Left ventricle myocardium superior (tissue), 1 donor: ENCODE results near the gene XPO4. TPM values are rescaled to one million over a fixed set of nuclear protein-coding genes. Genes with fewer than 3 reads are reported as not detected.
"Not testable (repeated sequence)": the region's sequence is repeated elsewhere in the genome, so short reads cannot be mapped to it uniquely, and the experiment has no call there.

Experiments
- ATAC-seq: fragments of 200-7000 bp; cut with Tn5 transposase; one replicate; pipeline ENCODE4 v1.9.1; 2020; ENCODE audit warnings: mild to moderate bottlenecking, moderate library complexity
- DNase-seq: peaks from one replicate; pipeline ENCODE4 v3.0.0-alpha.2; 2020
- intact Hi-C: fragments of 100-400 bp; cut with micrococcal nuclease; formaldehyde crosslinking; loops from one replicate; pipeline ENCODE4 v1.11.0; 2022
- total RNA-seq: library from RNA; stranded (reverse); fragmentation: NEBNext Ultra II Directional; extraction: Animal tissue kit (Norgen Biotek cat#: 25700); gene quantifications from one replicate; pipeline ENCODE4 v1.2.1, GENCODE V29; 2021
- donor health status: DM: no; HTN: yes; CAD: no; lungs with severe emphysema.

XPO4 gene
- total RNA-seq, 1 donor from 2014 or later = 32.9 TPM

- DNase-seq (no peak), ATAC-seq (no peak)
- intact Hi-C loops = no loop called here
These were observed 133.5 kb downstream of the XPO4 start for GRCh38 chr13:20769091-20769490.

- ATAC-seq = no peak
- DNase-seq = no peak
- intact Hi-C loops = no loop called here
These were observed 135.1 kb downstream of the XPO4 start for GRCh38 chr13:20767309-20767943.

GRCh38 chr13:20760872-20761271 is 141.7 kb downstream of the XPO4 start:
- ATAC-seq (no peak), DNase-seq (no peak)
- intact Hi-C loops = no loop called here

- intact Hi-C loops = no loop called here
- DNase-seq (no peak), ATAC-seq (no peak)
These were observed 148.5 kb downstream of the XPO4 start for GRCh38 chr13:20754009-20754408.

- intact Hi-C loops = no loop called here
- ATAC-seq = no peak
- no peak for DNase-seq
These were observed 153.2 kb downstream of the XPO4 start for GRCh38 chr13:20749377-20749776.

- intact Hi-C loops, ATAC-seq, DNase-seq: not testable (repeated sequence)
These were observed 158.6 kb downstream of the XPO4 start for GRCh38 chr13:20743830-20744404.

- ATAC-seq = no peak
- DNase-seq = no peak
- intact Hi-C loops = no loop called here
These were observed 162.5 kb downstream of the XPO4 start for GRCh38 chr13:20740021-20740420.

- DNase-seq (no peak), ATAC-seq (no peak)
- intact Hi-C loops = no loop called here
These were observed 163.9 kb downstream of the XPO4 start for GRCh38 chr13:20738616-20739015.

GRCh38 chr13:20729633-20730585 is 172.6 kb downstream of the XPO4 start:
- DNase-seq (no peak), ATAC-seq (no peak)
- intact Hi-C loops = no loop called here

GRCh38 chr13:20728579-20729311 is 173.8 kb downstream of the XPO4 start:
- DNase-seq (no peak), ATAC-seq (no peak)
- intact Hi-C loops = no loop called here

GRCh38 chr13:20727856-20728255 is 174.7 kb downstream of the XPO4 start:
- DNase-seq = no peak
- ATAC-seq = no peak
- intact Hi-C loops = no loop called here

Other genes starting within 250 kb of the XPO4 start
- 0.55 TPM for gene IL17D, start 199.0 kb downstream of the XPO4 start, total RNA-seq
- 9.1 TPM for gene EEF1AKMT1, start 128.8 kb downstream of the XPO4 start, total RNA-seq
- 25.1 TPM for gene LATS2, start 158.8 kb upstream of the XPO4 start, total RNA-seq
- 263 TPM for gene SAP18, start 237.4 kb upstream of the XPO4 start, total RNA-seq